ENCODE data around the gene AGXT. TPM values are rescaled to one million over a fixed set of nuclear protein-coding genes. Genes with fewer than 3 reads are reported as not detected.
"Not testable (repeated sequence)": the region's sequence is repeated elsewhere in the genome, so short reads cannot be mapped to it uniquely, and the experiment has no call there.

AGXT gene
- polyA plus RNA-seq, 3 donors, result 0.34 to 0.80 (median 0.39) TPM

DNA sequence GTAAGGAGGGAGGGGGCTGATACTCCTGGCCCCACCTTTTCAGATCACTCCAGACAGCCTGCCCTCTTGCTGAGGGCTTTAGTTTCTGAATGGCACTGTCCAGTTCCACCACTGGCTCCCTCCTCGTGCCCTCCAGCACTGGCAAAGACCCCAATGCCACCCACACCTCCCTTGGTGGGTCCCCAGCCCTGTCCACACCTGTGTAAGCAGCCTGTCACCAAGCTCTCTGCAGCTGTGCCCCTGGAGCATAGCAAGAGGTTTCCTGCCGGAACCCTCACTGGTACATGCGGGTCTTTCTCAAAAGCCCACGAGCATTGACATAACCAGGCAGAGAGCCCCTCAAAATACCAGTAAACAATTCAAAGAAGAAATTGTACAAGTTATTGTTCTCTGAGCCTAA is 31.0 kb upstream of the AGXT start:
- no peak overlapping the region for H3K27ac ChIP-seq (ENCODE audit: low read depth, low read length)
- WGBS, 3 donors, result 65 to 75% (median 67%) methylated on average over 4 of the region's 4 CpGs

DNA sequence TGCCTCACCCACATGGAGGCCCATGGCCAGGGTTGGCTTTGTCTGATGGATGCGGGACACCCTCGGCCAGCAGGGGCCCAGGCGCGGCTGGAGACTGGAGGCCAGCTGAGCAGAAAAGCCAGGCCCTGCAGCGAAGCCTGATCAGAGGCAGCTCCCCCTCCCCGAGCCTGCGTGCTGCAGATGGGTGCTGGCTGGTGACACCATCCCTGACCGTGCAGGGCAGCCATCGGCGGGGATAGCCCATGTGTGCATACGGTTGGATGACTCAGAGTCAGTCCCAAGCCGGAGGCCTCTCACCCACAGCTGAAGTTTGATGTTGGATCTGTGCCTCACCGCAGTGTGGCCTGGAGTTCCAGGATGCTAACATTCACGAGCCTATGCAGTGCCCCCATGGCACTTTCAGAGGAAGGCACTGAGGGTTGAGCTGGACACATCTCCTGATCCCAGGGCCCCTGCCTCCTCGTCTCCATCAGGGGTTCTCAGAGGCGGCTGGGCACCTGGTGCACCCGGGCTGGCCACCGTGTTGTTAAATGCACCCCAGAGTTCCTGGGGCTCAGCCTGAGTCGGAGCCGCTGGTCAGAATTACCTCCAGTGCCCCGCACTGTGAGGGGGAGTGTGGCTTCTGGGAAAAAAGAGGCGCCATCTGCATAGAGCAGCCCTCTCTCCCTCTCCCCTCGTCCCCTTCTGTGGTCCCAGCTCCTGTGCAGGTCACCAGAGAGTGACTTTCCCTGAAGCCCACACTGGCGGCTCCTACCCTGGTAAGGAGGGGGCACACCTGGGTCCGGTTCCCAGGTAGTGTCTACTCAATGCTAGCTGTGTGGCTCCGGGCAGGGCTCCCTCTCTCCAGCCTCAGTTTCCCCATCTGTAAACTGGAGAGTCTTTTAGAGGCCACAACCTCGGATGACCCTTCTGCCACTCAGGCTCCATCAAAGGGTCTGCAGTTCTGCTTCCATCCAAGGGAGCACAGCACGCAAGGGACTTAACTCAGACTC is 29.2 kb upstream of the AGXT start:
- WGBS, 3 donors, result 77 to 88% (median 84%) methylated on average over 28 of the region's 28 CpGs
- H3K27ac ChIP-seq (ENCODE audit: low read depth, low read length), result no peak overlapping the region

DNA sequence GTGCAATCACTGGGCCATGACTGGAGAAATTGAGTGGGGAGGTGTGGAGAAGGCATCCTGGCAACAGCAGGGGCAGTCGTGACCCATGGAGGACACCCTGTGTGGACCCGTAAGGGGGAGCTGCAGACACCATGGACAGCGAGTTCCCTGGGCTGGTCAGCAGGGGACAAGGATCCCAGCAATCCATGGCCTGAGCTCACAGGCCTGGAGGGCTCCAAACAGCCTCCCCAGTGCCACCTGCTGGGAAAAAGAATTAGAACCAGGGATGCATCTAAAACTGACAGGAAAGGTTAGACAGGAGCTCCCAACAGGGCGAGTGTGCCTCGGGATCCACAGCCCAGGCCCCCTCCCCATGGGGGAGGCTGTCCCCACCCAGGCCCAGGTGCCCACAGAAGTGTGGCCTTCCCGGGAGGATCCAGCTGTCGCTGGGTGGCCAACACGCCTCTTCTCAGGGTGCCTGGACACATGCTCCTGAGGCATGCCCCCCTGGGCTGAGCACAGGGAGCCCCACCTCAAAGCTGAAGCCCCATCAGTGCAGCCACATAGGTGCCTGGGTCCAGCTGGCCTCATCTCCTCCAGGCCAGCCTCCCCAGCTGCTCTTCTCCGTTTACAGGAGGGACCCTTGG is 28.1 kb upstream of the AGXT start:
- H3K27ac ChIP-seq (ENCODE audit: low read depth, low read length), result no peak overlapping the region
- 38 to 44% (median 42%) methylated on average over 8 to 9 of the region's 9 CpGs for WGBS, 3 donors

DNA sequence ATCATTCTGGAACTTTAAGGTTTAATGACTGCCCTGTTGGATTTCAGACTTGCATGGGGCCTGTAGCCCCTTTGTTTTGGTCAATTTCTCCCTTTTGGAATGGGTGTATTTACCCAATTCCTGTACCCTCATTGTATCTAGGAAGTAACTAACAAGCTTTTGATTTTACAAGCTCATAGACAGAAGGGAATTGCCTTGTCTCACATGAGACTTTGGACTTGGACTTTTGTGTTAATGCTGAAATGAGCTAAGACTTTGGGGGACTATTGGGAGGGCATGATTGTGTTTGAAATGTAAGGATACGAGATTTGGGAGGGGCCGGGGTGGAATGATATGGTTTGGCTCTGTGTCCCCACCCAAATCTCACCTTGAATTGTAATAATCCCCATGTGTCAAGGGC is 22.3 kb upstream of the AGXT start:
- H3K27ac ChIP-seq (ENCODE audit: low read depth, low read length), result not testable (repeated sequence)
- 77 to 90% (median 88%) methylated on average over 2 of the region's 2 CpGs for WGBS, 3 donors

DNA sequence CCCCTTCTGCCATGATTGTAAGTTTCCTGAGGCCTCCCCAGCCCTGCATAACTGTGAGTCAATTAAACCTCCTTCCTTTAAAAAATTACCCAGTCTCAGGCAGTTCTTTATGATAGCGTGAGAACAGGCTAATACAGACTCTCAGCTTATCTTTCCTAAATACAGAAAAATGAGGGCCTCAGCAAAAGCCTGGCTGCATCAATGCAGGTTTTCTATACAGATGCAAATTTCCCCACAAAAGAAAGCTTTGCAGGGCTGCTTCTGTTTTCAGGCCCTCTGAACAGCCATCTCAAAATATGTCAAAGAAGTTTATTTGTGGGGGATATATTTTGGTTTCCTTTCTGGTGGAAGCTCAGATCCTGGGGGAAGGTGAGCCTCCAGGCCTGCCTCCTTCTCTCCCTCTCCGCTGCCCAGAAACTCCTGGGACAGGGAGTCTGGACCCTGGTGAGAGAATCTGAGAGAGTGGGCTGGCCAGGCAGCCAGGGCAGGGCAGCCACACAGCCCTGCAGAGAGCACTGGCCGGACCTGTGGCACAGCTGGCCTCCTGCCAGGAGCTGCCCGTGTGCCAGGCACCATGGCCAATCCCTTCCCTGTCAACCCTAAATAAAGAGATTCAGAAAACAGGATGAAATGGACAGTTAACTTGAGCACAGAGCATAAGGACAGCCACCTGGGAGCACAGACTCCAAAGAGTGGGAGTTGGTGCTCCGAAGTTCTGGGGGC is 21.6 kb upstream of the AGXT start:
- 45 to 80% (median 63%) methylated on average over 5 of the region's 5 CpGs for WGBS, 3 donors
- H3K27ac ChIP-seq (ENCODE audit: low read depth, low read length), result no peak overlapping the region

DNA sequence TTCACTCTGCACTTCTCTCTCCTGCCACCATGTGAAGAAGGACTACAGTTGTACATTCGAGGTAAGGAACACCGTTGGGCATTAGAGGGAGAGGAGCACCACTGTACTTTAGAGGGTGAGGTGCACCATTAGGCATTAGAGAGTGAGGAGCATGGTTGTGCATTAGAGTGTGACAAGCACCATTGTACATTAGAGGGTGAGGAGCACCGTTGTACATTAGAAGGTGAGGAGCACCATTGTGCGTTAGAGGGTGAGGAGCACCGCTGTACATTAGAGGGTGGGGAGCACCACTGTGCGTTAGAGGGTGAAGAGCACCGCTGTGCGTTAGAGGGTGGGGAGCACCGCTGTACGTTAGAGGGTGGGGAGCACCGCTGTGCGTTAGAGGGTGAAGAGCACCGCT is 20.8 kb upstream of the AGXT start:
- 90 to 93% (median 92%) methylated on average over 11 to 13 of the region's 13 CpGs for WGBS, 3 donors
- no peak overlapping the region for H3K27ac ChIP-seq (ENCODE audit: low read depth, low read length)

DNA sequence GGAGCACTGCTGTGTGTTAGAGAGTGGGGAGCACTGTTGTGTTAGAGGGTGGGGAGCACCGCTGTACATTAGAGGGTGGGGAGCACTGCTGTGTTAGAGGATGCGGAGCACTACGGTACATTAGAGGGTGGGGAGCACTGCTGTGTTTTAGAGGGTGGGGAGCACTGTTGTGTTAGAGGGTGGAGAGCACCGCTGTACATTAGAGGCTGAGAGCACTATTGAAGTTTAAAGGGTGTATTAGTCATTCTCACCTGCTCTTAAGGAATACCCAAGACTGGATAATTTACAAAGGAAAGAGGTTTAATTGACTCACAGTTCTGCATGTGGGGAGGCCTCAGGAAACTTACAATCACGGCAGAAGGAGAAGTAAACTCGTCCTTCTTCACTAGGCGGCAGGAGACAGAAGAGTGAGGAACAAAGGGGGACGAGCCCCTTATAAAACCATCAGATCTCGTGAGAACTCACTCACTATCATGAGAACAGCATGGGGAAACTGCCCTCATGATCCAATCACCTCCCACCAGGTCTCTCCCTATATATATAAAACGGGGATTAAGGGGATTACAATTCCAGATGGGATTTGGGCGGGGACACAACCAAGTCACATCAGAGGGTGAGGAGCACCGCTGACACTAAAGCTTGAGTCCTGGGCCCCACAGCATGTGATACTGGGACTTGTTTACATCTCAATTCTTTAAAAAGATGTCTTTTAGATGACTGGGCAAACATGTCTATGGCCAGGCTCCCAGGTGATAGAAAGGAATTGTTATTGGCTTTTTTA is 19.5 kb upstream of the AGXT start:
- H3K27ac ChIP-seq (ENCODE audit: low read depth, low read length), result no peak overlapping the region
- 78 to 85% (median 78%) methylated on average over 12 of the region's 12 CpGs for WGBS, 3 donors

DNA sequence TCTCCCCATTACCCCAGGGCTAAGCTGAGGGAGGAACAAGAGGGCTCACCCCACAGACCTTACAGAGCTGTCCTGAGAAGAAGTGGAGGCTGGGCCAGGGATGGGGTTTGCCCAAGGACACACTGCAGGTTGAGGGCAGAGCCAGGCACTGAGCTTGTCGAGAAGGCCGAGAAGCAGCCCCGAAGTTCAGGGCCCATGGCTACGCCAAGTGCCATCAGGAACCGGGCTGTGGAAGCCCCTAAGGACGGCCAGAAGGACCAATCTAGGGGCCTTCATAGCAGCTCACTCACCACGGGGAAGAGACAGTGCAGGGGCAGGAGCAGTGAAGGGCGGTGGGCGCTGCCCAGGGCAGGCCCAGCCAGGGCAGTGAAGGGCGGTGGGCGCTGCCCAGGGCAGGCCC is 18.6 kb upstream of the AGXT start:
- H3K27ac ChIP-seq (ENCODE audit: low read depth, low read length), result no peak overlapping the region
- WGBS, 3 donors, result 82 to 89% (median 84%) methylated on average over 8 to 11 of the region's 11 CpGs

DNA sequence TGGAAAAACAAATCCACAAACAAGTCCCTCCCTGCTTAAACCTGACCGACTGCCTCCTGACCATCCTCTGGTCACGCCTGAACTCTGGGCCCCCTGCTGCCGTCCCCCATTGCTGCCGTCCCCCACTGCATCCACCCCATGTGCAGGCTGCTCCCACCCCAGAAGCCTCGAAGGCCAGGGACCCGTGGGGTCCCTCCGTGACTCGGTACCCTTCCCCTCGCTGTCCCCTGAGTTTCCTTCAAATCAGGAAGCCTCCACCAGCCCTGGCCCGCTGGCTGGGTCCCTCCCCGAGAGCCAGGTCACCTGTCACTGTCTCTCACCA is 17.9 kb upstream of the AGXT start:
- no peak overlapping the region for H3K27ac ChIP-seq (ENCODE audit: low read depth, low read length)
- 51 to 67% (median 65%) methylated on average over 11 of the region's 11 CpGs for WGBS, 3 donors

DNA sequence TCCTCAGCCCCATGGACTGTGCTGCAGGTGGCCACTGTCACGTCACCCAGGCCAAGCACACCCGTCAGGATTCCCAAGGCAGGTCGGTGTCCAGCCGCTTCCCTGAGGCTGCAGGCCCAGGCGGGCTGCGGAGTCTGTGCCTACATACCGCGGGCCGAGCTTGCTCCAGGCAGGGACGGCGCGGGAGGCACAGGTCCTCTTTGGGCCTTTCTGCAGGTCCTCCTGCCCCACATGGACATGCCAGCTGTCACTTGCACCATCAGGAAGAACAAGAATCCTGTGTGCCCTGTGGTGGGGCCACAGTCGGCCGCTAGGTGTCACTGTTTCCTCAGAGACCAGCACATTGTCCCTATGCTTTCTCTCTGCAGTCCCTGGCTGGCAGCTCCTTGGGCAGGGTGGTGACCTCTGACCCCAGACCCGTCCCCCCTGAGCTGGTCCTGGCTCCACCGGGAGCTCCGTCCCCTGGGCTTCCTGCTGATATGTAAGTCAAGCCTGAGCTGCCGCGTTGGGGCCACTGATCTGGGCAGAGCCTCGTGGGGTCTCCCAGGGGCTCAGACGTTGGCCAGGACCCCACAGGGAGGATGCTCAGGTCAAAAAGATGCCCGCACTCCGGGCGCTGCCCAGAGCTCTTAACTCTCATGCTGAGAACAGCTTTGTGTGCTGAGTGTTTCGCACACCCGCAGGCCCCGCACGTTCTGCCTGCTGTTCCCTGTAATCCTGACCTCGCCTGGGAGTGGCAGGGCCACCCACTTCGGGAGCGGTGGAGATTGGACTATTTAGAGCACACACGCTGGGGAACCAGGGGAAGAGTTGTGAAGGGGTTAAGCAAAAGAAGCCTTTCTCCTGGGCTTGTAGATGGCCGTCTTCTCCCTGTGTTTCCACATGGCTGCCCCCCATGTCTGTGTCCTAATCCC is 17.3 kb upstream of the AGXT start:
- 39 to 41% (median 41%) methylated on average over 33 of the region's 33 CpGs for whole genome bisulfite sequencing, 3 donors

DNA sequence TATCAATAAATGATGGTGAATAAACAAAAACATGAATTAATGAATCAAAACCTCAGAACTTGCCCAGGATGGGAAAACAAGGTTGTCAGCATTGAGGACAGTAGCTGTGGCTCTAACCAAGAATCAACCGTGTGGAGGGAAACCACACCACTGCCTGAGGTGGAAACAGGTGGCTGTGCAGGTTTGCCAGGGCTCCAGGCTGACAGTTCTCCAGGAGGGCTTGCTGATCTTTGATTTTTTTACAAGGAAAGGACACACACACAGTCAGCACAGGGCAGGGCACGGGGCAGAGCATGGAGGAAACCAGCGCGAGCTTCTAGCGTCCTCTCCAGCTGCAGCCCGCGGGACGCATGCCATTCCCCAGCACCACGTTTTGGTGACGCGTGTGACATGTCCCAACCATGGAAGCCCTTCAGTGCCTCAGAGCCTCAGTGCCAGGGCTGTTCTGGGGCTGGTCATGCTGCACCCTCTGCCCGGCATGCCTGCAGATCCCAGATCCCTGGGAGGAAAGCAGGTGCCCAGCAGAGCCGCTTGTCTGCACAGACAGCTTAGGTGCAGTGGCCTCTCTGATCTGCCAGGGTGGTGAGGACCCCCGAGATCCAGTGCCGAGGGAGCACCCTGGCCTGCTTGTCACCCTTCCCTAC is 15.8 kb upstream of the AGXT start:
- WGBS, 3 donors, result 78 to 87% (median 81%) methylated on average over 15 of the region's 15 CpGs
- no peak overlapping the region for H3K27ac ChIP-seq (ENCODE audit: low read depth, low read length)

More for the DNA sequence above, 17.3 kb upstream of the AGXT start:
- H3K27ac ChIP-seq (ENCODE audit: low read depth, low read length), result no peak overlapping the region

DNA sequence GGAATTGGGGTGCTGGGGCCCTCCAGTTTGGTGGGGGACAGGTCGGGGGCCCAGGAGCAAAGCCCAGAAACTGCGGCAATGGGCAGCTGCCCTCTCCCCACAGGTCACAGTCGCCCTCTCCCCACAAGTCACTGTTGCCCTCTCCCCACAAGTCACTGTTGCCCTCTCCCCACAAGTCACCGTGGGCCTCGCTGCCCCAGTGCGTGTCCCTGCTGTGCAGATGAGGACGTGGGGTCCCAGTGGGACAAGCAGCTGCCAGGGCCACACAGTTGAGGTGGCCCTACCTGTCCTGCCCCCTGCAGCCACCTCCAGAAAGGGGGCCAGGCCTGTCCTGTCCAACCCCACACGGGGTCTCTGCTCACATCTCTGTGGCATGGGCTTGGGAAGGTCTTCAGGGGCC is 13.0 kb upstream of the AGXT start:
- no peak overlapping the region for H3K27ac ChIP-seq (ENCODE audit: low read depth, low read length)
- WGBS, 3 donors, result 94 to 96% (median 96%) methylated on average over 8 of the region's 8 CpGs

DNA sequence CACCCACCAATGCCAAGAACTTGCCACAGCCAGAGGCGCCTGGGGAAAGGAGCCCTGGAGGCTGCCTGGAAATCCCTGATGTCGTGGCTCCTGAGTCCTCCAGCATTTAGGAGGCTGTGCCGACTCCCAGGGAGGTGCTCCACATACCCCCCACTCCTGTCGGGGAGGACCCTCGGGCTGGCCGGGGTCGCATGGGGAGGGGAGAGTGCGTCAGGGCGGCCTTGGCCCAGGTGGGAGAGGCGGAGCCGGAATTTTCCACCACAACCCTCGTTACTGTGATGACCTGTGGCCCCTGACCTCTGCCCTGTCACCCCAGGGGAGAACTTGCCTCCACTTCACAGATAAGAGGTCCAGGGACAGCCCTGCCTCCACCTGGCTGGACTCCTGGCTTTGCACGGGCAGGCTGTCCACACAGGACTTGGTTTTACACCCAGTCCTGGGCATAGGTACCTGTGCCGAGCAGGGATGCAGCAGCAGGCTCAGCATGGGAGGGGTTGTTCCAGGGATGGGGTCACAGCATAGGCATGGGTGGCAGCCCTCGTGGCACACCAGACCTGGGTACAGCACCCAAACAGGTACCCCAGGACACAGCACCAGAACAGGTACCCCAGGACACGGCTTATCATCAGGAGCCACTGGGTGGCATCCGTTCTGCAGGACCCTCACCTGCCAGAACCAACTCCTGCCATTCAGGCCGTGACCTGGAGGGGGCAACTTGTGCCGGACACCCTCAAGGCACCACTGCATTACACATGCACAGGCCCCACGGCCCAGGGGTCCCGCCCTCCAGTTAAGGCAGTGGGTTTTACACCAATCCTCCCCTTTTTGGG is 12.3 kb upstream of the AGXT start:
- 76 to 85% (median 78%) methylated on average over 21 of the region's 21 CpGs for WGBS, 3 donors
- no peak overlapping the region for H3K27ac ChIP-seq (ENCODE audit: low read depth, low read length)

DNA sequence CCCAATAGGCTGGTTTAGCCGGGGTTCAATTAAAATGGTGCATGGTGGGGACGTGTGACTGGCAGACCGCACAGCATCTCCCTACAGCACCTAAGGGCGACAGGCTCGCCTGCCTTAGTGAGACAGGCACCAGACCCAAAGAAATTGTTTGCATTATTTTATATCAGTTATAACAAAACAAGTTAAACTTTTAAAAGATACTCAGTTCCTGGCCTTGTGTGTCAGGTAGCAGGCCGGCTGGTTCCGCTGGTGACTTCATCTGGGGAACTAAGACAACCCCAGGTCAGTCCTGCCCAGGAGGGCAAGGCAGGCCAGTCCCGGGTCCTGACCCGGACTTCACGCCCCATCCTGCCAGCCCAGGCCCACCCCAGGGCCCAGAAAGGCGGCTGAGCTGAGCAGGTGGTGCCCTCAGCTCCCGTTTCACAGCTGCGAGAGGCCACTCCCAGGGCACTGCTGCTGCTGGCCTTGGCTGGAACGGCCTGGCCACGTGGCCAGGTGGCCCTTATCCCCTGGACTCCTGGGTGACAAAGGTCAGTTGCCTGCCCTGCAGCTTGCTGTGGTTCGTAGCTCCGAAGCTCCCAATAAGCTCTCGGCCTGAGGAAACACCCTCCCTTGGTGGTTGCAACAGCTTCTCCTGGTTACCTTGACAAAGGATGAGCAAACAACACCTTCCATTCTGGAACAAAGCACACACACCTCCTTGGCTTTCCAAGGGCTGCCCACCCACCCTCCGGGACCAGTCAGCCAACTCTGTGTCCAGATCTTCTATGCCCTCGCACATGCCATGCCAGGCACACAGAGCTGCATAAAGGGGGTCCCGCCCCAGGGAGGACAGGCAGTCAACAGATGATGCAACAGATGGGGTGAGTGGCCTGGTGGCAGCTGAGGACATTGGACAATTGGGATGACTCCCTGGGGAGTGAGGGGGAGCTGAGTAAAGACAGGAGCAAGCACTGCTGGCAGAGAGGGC is 11.3 kb upstream of the AGXT start:
- 63 to 87% (median 83%) methylated on average over 21 of the region's 21 CpGs for WGBS, 3 donors
- H3K27ac ChIP-seq (ENCODE audit: low read depth, low read length), result no peak overlapping the region

DNA sequence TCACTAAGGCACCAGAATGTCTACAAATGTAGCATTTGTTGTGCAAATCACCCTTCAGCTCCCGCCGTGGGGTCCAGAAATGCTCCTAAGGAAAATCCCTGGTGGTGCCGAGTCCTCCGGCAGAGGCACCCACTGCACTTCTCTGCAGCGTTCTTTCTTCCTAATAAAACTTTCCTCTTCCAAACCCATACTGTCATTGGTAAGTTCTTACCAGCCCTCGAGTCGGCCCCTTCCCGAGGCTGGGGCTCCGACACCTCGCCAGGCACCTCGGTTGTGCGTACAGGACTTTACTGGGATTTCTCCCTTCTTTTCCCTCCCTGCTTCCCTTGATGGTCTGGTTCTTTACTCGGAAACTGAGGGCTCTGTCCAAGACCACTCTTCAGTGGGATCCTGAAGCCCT is 10.3 kb upstream of the AGXT start:
- WGBS, 3 donors, result 83 to 96% (median 91%) methylated on average over 13 of the region's 13 CpGs
- no peak overlapping the region for H3K27ac ChIP-seq (ENCODE audit: low read depth, low read length)

Data from adipose tissue (tissue), 3 donors.